GM19324 (cell line): ENCODE measurements around the gene ICAM3.
"Not testable (repeated sequence)": the region's sequence is repeated elsewhere in the genome, so short reads cannot be mapped to it uniquely, and the experiment has no call there.

Experiments used
- ATAC-seq: cut with Tn5 transposase; IDR thresholded peaks from one replicate; pipeline ENCODE4 v1.9.1; 2021; ENCODE audit warnings: mild to moderate bottlenecking, moderate library complexity; ENCODE audit not compliant: unreplicated experiment, low FRiP score

ICAM3 gene, protein sequence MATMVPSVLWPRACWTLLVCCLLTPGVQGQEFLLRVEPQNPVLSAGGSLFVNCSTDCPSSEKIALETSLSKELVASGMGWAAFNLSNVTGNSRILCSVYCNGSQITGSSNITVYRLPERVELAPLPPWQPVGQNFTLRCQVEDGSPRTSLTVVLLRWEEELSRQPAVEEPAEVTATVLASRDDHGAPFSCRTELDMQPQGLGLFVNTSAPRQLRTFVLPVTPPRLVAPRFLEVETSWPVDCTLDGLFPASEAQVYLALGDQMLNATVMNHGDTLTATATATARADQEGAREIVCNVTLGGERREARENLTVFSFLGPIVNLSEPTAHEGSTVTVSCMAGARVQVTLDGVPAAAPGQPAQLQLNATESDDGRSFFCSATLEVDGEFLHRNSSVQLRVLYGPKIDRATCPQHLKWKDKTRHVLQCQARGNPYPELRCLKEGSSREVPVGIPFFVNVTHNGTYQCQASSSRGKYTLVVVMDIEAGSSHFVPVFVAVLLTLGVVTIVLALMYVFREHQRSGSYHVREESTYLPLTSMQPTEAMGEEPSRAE

DNA sequence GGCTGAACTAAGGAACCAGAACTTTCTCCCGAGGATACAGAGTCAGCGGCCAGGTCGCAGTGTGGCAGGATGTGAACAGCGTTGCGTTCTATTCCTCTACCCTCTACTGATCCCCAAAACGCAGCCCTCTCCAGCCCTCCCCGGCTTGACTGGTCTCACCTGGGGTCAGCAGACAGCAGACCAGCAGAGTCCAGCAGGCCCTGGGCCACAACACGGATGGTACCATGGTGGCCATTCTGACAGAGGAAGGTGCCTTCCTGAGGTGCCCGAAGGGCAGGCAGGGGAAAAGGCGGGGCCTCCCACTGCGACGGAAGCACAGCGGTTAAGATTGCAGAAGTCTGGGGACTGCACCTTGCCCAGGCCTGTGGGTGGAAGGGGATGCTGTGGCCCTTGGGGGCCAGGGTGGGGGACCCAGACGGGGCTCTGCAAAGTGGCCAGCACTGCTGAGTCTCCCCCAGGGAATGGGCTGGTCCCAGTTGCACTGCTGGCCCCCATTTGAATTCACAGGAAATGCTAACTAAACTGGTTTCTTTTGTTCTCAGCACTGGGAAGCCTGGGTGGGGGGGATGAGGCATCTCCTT lies at the start of gene ICAM3:
Gene ICAM3, minus strand, starts transcription at position 245 of the 581 bp plus-strand sequence. Its CDS starts 10 bp downstream, at position 235.
- peak; percentile 64 for ATAC-seq

DNA sequence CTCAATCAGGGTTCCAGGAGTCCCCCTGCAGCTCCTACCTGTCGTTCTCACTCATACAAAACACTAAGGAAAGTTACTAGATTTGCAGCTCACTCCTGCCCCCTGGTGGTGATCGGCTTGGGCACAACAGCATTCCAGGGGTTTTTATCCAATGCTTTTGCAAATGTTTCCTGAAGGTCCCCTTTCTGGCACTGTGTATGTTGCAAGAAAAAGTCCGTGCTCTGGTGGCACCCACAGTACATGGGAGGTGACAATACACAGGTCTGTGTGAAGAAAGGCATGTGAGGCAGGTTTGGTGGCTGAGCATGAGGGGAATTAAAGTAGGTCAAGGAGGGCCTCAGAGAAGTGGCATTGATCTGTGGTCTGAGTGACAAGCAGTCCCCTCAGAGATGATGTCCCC lies 49.5 kb upstream of the ICAM3 start:
- no peak for ATAC-seq

DNA sequence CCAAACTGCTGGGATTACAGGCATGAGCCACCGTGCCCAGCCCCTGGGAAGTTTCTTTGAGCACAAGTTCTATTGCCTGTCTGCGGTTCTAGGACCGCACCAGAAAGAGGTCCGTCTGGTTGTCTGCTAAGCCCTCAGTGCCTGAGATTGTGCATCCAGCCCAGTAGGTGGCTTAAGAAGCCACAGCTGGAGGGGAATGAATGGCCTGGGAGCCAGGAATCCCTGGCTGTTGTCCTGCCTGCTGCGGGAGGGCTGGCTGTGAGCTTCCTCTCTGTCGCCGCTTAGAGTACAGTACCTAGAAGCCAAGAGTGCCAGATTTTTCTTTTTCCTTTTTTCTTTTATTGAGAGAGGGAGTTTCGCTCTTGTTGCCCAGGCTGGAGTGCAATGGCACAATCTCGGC lies 45.2 kb upstream of the ICAM3 start:
- ATAC-seq, result no peak

DNA sequence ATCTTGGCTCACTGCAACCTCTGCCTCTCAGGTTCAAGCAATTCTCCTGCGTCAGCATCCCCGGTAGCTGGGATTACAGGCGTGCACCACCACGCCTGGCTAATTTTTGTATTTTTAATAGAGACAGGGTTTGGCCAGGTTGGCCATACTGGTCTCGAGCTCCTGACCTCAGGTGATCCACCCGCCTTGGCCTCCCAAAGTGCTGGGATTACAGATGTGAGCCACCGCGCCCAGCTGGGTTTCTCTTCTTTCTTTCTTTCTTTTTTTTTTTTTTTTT lies 43.7 kb upstream of the ICAM3 start:
- ATAC-seq, result not testable (repeated sequence)

DNA sequence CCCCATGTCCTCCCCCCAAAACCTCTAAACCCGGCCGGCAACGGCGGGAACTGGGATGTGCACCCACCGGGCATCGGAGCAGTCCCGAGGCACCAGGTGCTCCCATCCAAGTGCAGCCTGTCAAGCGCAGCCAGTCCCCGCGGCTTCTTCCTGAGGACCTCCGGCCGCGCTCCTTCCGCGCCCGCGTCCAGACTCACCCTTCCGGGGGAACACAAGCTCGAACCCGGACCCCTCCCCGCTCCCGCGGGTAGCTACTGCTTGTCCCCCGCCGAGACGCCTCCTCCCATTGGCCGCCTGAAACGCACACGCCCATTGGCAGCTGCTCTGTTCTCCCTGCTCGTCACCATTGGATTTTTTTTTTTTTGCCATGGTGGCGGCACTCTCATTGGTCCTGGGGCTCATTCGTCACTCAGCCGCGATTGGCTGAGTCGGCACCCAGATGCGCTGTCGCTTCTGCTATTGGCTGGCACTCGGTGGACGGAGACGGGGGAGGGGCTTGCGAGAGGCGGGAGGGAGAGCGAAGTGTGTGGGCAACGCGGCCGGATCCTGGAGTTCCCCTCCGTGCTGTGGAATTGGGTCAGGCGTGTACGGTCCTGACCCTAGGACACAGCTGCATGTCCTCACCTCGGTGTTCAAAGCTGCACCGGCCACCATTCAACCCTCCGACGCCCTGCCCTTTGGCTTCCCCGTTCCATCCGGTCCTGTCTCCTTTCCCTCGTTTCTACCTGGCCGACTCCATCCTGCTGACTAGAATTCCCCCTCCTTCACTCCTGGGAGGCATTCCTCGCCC lies 41.1 kb upstream of the ICAM3 start, which contains the start of gene TYK2:
Gene TYK2, minus strand, starts transcription at position 260 of the 790 bp plus-strand sequence. CDS start 2,166 bp downstream, outside the sequence.
- peak; percentile 95 for ATAC-seq

DNA sequence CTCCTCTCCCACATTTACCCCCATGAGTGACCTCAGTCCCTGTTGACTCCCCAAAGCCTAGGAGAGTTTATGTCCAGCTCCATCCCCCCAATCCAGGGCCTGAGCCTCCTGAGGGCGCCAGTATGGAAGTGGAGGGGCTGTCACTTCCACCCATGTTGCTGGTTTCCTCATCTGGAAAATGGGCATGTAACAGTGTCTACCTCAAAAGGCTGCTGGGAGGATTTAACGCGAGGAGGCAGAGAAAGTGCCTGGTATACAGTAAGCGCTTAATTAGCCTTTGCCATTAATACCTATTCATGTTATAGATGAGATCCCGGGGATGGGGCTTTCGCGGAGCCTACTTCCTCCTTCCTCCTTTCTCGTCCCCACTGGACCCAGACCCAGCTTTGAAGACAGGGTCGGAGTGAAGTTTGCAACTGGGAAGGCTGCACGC lies 40.5 kb upstream of the ICAM3 start:
- no peak for ATAC-seq

DNA sequence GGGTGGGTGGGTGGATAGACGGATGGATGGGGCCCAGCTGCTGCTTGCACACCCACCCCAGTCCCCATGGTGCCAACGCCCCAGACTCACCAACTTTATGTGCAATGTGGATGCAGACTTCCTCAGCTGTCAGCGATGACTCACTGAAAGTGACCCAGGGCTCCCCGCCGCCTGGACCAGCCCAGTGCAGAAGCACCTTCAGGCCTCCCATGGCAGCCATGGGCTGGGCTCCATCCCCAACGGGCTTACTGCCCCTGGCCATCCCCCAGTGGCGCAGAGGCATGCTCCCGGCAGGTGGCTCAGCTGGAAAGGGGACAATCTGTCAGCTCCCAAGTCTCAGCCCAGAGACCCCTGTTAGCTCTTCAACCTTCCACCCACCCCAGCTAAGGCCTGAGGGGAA lies 38.7 kb upstream of the ICAM3 start:
- no peak for ATAC-seq

DNA sequence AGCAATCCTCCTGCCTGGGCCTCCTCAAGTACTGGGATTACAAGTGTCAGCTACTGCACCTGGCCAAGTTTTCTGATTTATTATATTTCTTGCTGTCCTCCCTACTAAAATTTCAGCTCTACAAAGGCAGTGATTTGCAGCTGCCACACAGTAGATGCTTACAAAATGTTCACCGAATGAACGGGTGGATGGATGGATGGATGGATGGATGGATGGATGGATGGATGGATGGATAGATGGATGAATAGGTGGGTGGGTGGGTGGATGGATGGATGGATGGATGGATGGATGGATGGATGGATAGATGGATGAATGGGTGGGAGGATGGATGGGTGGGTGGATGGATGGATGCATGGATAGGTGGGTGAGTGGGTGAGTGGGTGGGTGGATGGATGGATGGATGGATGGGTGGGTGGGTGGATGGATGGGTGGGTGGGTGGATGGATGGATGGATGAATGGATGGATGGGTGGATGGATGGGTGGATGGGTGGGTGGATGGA lies 37.8 kb upstream of the ICAM3 start:
- ATAC-seq, result not testable (repeated sequence)

DNA sequence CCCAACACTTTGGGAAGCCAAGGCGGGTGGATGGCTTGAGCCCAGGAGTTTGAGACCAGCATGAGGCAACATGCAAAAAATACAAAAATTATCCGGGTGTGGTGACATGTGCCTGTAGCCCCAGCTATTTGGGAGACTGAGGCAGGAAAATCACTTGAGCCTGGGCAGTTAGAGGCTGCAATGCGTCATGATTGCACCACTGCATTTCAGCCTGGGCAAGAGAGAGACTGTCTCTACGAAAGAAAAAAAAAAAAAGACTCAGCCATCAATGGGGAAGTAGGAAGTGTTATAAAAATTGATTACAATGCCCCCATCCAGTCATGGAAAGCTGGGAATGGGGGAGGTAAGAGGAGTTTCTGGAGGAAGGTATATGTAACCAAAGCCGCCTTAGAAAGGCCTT lies 35.5 kb upstream of the ICAM3 start:
- no peak for ATAC-seq

DNA sequence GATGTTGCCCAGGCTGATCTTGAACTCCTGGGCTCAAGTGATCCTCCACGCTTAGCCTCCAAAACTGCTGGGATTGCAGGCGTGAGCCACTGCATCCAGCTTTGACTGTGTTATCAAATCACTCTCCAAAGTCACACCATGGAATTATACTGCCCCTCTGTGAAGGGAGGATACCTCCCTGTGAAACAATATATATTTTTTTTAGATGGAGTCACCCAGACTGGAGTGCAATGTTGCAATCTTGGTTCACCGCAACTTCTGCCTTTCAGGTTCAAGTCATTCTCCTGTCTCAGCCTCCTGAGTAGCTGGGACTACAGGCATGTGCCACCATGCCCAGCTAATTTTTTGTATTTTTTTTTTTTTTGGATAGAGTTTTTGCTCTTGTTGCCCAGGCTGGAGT lies 33.3 kb upstream of the ICAM3 start:
- ATAC-seq, result no peak

DNA sequence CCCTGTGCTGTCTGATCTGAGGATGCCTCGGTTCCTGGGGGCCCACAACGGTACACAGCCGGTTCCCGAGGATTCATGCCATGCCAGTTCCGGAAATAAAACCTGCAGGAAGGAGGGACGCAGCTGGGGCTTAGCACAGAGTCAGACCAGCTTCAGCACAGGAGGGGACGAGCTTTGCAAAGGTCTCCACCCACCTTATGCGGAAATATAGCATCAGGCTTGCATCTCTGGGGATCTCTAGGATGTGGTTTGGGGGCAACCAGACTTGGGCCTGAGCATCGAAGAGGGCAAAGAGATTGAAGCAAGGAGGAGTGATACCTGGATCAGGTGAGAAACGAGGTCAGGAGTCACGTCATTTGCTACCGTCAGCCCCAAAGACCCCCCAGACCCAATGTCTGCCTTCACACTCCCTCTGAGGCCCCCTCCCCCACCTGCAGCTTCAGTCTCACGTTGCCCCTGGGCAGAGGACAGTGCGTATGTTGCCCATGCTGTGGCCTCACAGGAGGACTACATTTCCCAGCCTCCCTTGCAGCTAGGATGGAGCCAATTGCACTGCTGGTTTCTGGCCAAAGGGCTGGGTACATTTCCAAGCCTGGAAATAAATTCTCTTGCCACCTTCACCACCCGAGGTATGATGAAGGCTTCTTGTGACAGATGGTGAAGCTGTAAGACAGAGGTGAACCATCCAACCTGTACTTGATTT lies 28.8 kb upstream of the ICAM3 start:
- no peak for ATAC-seq

DNA sequence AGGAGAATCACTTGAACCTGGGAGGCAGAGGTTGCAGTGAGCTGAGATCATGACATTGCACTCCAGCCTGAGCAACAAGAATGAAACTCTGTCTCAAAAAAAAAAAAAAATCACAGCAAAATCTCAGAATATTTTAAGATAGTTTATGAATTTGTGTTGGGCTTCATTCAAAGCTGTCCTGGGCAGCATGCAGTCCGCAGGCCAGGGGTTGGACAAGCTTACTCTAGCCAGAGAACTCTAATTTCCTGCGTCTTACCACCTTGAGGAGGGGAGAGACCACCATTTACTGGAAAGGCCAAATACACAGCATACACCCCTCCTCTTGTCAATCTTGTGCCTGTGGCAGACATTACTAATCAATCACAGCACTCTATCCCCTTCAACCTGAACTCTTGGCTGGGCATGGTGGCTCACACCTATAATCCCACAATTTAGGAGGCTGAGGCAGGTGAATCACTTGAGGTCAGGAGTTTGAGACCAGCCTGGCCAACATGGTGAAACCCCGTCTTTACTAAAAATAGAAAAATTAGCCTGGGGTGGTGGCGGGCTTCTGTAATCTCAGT lies 27.6 kb upstream of the ICAM3 start:
- ATAC-seq, result not testable (repeated sequence)

DNA sequence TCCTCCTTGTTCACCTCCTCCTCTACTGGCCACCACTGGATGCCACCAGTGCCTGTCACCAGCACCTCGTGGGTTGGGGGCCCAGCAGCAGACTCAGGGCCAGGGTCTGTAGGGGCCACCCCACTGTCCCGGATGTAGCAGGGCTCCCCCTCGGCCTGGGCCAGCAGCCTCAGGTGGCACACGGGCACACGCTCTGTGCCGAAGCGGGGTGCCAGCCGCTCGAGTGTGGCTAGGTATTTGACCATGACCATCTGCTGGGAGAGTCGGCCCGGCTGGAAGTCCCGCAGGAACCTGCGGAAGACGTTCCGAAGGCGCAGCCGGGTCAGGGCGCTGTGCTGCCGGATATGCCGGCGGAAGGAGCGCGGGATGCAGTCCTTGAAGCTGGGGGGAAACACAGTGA lies 26.1 kb upstream of the ICAM3 start:
- ATAC-seq, result no peak

DNA sequence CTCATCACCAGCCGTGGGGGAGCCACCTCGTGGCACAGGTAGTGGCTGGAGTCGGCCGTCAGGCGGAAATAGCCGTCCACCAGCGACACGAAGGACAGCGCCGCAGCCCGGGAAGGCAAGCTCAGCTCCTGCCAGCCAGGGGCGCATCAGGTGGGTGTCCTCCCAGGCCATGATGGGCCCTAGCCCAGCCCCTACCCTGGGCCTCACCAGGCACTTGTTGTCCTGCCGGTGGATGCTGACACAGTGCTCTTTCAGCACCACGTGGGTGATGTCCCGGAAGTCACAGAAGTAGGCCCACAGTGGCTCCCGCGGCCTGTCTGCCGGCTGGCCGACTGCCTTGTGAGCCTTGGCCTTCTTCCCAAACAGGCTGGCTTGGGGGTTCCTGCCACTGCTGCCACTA lies 25.2 kb upstream of the ICAM3 start:
- no peak for ATAC-seq

DNA sequence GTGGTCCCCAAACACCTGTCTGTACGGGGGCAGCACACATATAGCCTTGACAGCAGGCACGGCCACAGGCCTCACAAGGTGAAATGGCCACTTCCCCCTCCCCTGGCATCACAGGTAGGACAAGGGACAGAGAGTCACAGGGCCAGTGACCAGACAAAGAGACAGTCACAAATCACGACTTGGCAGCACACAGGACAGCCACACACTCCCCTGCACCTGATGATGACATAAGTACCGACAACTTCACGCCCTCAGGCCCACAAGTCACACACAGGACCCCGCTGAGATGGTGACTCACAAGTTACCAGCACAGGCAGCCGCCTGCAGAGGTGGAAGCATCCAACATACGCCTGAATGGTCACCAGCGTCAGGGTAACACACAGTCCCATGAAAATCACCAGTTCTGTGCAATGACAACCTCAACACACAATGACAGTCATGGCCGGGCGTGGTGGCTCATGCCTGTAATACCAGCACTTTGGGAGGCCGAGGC lies 24.4 kb upstream of the ICAM3 start:
- ATAC-seq, result no peak

DNA sequence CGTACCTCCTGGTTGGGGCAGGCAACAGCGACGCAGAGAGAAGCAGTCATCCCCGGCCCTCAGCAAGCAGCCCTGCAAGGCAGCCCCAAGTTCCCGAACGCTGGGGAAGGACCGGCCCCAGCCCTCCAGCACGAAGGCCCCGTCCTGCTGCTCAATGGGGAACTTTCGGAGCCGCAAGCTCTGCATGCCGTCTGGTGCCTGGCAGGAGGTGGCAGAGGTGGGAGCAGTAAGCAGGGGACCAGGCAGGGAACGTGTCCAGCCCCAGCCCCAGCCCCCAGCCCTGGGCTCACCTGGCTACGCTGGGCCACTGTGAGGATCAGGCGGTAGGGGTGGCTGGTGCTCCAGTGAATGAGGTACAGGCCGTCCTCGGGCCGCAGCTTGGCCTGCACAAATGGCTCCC lies 22.8 kb upstream of the ICAM3 start:
- no peak for ATAC-seq

DNA sequence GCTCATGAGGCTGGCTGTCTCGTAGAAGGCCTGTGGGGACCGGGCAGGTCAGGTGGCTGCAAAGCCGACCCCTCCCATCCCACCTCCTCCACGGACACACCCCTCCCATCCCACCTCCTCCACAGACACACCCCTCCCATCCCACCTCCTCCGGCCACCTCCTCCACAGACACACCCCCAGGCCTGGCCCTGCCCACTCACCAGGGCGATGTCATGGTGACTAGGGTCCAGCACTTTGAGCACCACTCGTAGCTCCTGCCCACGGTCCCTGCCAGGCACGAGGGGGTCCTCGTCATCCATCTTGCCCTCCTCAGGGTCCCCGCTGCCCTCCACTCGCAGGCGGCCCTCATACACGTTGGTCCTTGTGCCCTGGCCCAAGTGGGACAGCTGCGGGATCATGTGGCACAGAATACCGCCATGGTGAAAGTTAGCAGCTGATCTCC lies 22.2 kb upstream of the ICAM3 start:
- no peak for ATAC-seq

DNA sequence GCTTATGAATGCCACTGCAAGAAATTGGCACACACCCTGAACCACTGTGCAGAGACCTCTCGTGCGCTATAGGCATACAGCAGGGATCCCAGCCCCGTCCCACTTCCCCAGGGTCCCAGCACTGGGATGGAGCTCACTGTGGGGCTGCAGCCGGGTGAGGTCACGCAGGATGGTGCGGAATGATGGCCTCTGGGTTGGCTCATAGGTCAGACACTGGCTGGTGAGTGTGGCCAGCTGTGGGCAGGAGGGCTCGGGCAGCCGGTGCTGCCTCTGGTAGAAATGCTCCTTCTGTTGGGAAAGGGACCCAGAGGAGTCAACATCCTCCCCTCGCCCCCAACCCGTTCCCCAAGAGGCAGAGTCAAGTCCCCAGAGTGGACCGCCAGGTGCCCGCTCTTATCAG lies 17.0 kb upstream of the ICAM3 start:
- no peak for ATAC-seq

DNA sequence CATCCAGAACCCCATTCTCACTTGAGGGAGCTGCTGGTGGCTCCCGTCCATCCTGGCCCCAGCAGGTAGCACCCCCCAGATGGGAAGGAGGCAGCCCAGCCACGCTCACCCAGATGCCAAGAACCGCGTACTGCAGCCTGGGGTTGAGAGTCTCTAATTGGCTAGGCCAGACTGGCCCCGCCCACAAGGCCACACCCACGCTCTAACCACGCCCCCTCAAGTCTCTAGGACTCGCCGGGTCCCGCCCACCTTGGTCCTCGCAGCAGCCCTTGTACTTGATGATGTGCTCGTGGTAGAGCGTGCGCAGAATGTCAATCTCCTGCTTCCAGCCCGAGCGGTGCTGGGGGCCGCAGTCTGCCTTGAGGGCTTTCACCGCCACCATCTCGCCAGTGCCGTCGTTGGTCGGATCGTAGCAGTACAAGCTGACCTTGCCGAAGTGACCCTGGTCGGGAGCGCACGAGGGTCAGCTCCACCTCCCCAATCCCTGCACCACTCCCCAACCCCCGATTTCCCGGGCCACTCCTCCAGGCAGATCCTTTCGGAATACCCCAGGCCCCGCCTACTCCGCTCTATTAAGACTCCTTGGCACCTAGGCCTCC lies 14.5 kb upstream of the ICAM3 start:
- ATAC-seq, result no peak
